H9 (cell line): ENCODE results near the gene SRPK1. TPM values are rescaled to one million over a fixed set of nuclear protein-coding genes. Genes with fewer than 3 reads are reported as not detected.

Experiments
- DNase-seq: peaks from one replicate; pipeline ENCODE4 v3.0.0-alpha.2; 2017
- H2AFZ ChIP-seq: one replicate; pipeline ENCODE4 v1.6.1; 2013; ENCODE audit warnings: mild to moderate bottlenecking, low read length, control low read depth, moderate library complexity
- H2AK5ac ChIP-seq: 2 replicates; pipeline ENCODE4 v1.6.1; 2013; ENCODE audit warnings: low read length, control low read depth, mixed read lengths; ENCODE audit not compliant: insufficient read length
- H2BK120ac ChIP-seq: one replicate; pipeline ENCODE4 v1.6.1; 2013; ENCODE audit warnings: low read depth, mild to moderate bottlenecking, low read length, control low read depth, inconsistent platforms; ENCODE audit not compliant: poor library complexity, severe bottlenecking
- H2BK12ac ChIP-seq: 2 replicates; pipeline ENCODE4 v1.6.1; 2013; ENCODE audit warnings: low read length, control low read depth, mixed read lengths, low read depth; ENCODE audit not compliant: insufficient read length
- H2BK15ac ChIP-seq: 2 replicates; pipeline ENCODE4 v1.6.1; 2013; ENCODE audit warnings: low read depth, low read length, control low read depth
- H2BK20ac ChIP-seq: one replicate; pipeline ENCODE4 v1.6.1; 2013; ENCODE audit warnings: low read depth, mild to moderate bottlenecking, low read length, control low read depth, inconsistent platforms; ENCODE audit not compliant: poor library complexity, severe bottlenecking
- H2BK5ac ChIP-seq: 2 replicates; pipeline ENCODE4 v1.6.1; 2013; ENCODE audit warnings: low read length, control low read depth, mixed read lengths; ENCODE audit not compliant: insufficient read length
- H3K14ac ChIP-seq: 2 replicates; pipeline ENCODE4 v1.6.1; 2013; ENCODE audit warnings: low read length, control low read depth; ENCODE audit not compliant: insufficient read depth
- H3K18ac ChIP-seq: 2 replicates; pipeline ENCODE4 v1.6.1; 2013; ENCODE audit warnings: low read depth, mild to moderate bottlenecking, mixed read lengths, low read length, control low read depth; ENCODE audit not compliant: insufficient read length
- H3K23ac ChIP-seq: 2 replicates; pipeline ENCODE4 v1.6.1; 2013; ENCODE audit warnings: low read length, control low read depth, mixed read lengths, low read depth; ENCODE audit not compliant: insufficient read length
- H3K23me2 ChIP-seq: 2 replicates; pipeline ENCODE4 v1.6.1; 2013; ENCODE audit warnings: low read depth, mild to moderate bottlenecking, mixed read lengths, low read length, control low read depth; ENCODE audit not compliant: insufficient read length, poor library complexity, severe bottlenecking
- H3K27ac ChIP-seq: 2 replicates; pipeline ENCODE4 v1.5.1; 2013; ENCODE audit warnings: low read length, control low read depth, mixed read lengths, low read depth; ENCODE audit not compliant: insufficient read length
- H3K27me3 ChIP-seq: 2 replicates; pipeline ENCODE4 v1.6.1; 2013; ENCODE audit warnings: low read length, control low read depth, inconsistent platforms; ENCODE audit not compliant: insufficient read depth
- H3K4ac ChIP-seq: 2 replicates; pipeline ENCODE4 v1.6.1; 2013; ENCODE audit warnings: low read depth, mild to moderate bottlenecking, control low read depth, inconsistent platforms, low read length, moderate library complexity
- H3K4me1 ChIP-seq: 2 replicates; pipeline ENCODE4 v1.6.1; 2013; ENCODE audit warnings: low read length, control low read depth, inconsistent platforms; ENCODE audit not compliant: insufficient read depth
- H3K4me2 ChIP-seq: 2 replicates; pipeline ENCODE4 v1.6.1; 2013; ENCODE audit warnings: low read length, control low read depth, mixed read lengths; ENCODE audit not compliant: insufficient read length, insufficient read depth
- H3K56ac ChIP-seq: 2 replicates; pipeline ENCODE4 v1.6.1; 2013; ENCODE audit warnings: low read depth, mild to moderate bottlenecking, mixed read lengths, low read length, control low read depth; ENCODE audit not compliant: insufficient read length
- H3K79me1 ChIP-seq: 2 replicates; pipeline ENCODE4 v1.6.1; 2013; ENCODE audit warnings: low read depth, mild to moderate bottlenecking, moderate library complexity, low read length, control low read depth, inconsistent platforms; ENCODE audit not compliant: insufficient read depth, poor library complexity, severe bottlenecking
- H3K79me2 ChIP-seq: 2 replicates; pipeline ENCODE4 v1.6.1; 2013; ENCODE audit warnings: low read length, control low read depth, inconsistent platforms; ENCODE audit not compliant: insufficient read depth
- H3K9ac ChIP-seq: 2 replicates; pipeline ENCODE4 v1.6.1; 2013; ENCODE audit warnings: low read length, control low read depth, mixed read lengths; ENCODE audit not compliant: insufficient read length; ENCODE audit errors: extremely low read depth
- H3K9me3 ChIP-seq: one replicate; pipeline ENCODE4 v1.6.1; 2013; ENCODE audit warnings: low read depth, low read length, inconsistent platforms; ENCODE audit not compliant: control insufficient read depth
- H3T11ph ChIP-seq: one replicate; pipeline ENCODE4 v1.6.1; 2013; ENCODE audit warnings: mild to moderate bottlenecking, low read length, control low read depth, inconsistent platforms
- H4K20me1 ChIP-seq: one replicate; pipeline ENCODE4 v1.6.1; 2013; ENCODE audit not compliant: control insufficient read depth, insufficient read length, insufficient read depth
- H4K5ac ChIP-seq: 2 replicates; pipeline ENCODE4 v1.6.1; 2013; ENCODE audit warnings: low read depth, mild to moderate bottlenecking, mixed read lengths, low read length, control low read depth; ENCODE audit not compliant: insufficient read length
- H4K8ac ChIP-seq: replicated peaks from 2 replicates; pipeline ENCODE4 v1.6.1; 2013; ENCODE audit warnings: low read length, control low read depth, mixed read lengths, low read depth; ENCODE audit not compliant: insufficient read length
- H4K91ac ChIP-seq: 2 replicates; pipeline ENCODE4 v1.6.1; 2013; ENCODE audit warnings: low read depth, mild to moderate bottlenecking, moderate library complexity, mixed read lengths, low read length, control low read depth; ENCODE audit not compliant: insufficient read length
- H3K27ac Mint-ChIP-seq, 3 experiments: 2 replicates in 2 of 3; 3 replicates in 1 of 3; pipeline ENCODE4 v1.8.0; 2020 to 2021; ENCODE audit warnings: mixed read lengths in 3 of 3, mild to moderate bottlenecking in 1 of 3, moderate library complexity in 1 of 3
- H3K27me3 Mint-ChIP-seq: 2 replicates; pipeline ENCODE4 v1.8.0; 2021; ENCODE audit warnings: low read depth, mild to moderate bottlenecking, moderate library complexity, mixed read lengths
- H3K36me3 Mint-ChIP-seq, 3 experiments: 2 replicates in 2 of 3; 3 replicates in 1 of 3; pipeline ENCODE4 v1.8.0; 2020 to 2021; ENCODE audit warnings: low read depth in 3 of 3, mixed read lengths in 3 of 3; ENCODE audit not compliant: insufficient read depth in 1 of 3
- H3K4me1 Mint-ChIP-seq, 2 experiments: 2 replicates each; pipeline ENCODE4 v1.8.0; 2020; ENCODE audit warnings: mixed read lengths in 2 of 2
- H3K4me3 Mint-ChIP-seq, 2 experiments: 2 replicates in 1 of 2; 3 replicates in 1 of 2; pipeline ENCODE4 v1.8.0; 2020 to 2021; ENCODE audit warnings: mild to moderate bottlenecking in 2 of 2, mixed read lengths in 2 of 2, moderate library complexity in 1 of 2
- H3K9me3 Mint-ChIP-seq, 2 experiments: 2 replicates in 1 of 2; 3 replicates in 1 of 2; pipeline ENCODE4 v1.8.0; 2020; ENCODE audit warnings: mild to moderate bottlenecking in 2 of 2, mixed read lengths in 2 of 2, moderate library complexity in 1 of 2
- CTCF ChIP-seq: fragments of 200-600 bp; sonication (generic); conservative IDR thresholded peaks from 3 replicates; pipeline ENCODE4 v1.8.0; 2021; ENCODE audit warnings: antibody characterized with exemption, mild to moderate bottlenecking
- WGBS: extraction: QIAGEN DNeasy Blood & Tissue Kit; methylation state at CpG from one replicate; pipeline ENCODE4 v1.1.7; 2013; ENCODE audit warnings: missing lambda C conversion rate, low lambda C conversion rate, mixed read lengths; ENCODE audit not compliant: insufficient read length; ENCODE audit errors: extremely low coverage; 5-methylcytosine and 5-hydroxymethylcytosine counted together
- total RNA-seq: library from RNA; stranded (reverse); gene quantifications from 2 replicates; pipeline ENCODE4 v1.2.1, GENCODE V29; 2021

Gene SRPK1
- total RNA-seq, 1 experiment from 2014 or later, result 93.2 TPM

GRCh38 chr6:35925961-35926360 is 5.1 kb upstream of the SRPK1 start:
- Histone ChIP-seq H3K23me2 (no peaks in the 10 kb centered on the region), H3K4me2 (no peak overlapping the region), H3K27me3 (0 out of 2 replicates have a peak, but pooled peaks cover 2% of the 10 kb centered on the region), H3K9me3 (no peaks in the 10 kb centered on the region), H4K8ac (no peak overlapping the region), H2BK12ac (no peak overlapping the region), H2BK15ac (no peak overlapping the region), H3K27ac (no peak overlapping the region), H2BK120ac (no peak overlapping the region), H3K23ac (no peak overlapping the region), H3K18ac (no peak overlapping the region), H3T11ph (no peak overlapping the region), H2BK20ac (no peak overlapping the region), H2AFZ (no peak overlapping the region), H3K4me1 (no peaks in the 10 kb centered on the region), H3K9ac (no peak overlapping the region), H4K91ac (no peak overlapping the region), H4K20me1 (no peaks in the 10 kb centered on the region), H3K79me2 (no peaks in the 10 kb centered on the region), H3K4ac (no peak overlapping the region), H3K56ac (no peak overlapping the region), H2AK5ac (no peak overlapping the region), H3K14ac (no peak overlapping the region), H3K79me1 (no peaks in the 10 kb centered on the region), H4K5ac (no peak overlapping the region), H2BK5ac (no peak overlapping the region)
- no peak overlapping the region for H3K27ac Mint-ChIP-seq
- H3K36me3 Mint-ChIP-seq, result no peaks in the 10 kb centered on the region
- H3K27me3 Mint-ChIP-seq, result no peaks in the 10 kb centered on the region; the same call in 1 of the 2 replicates
- no peaks in the 10 kb centered on the region; a peak in 1 of 5 replicates for H3K9me3 Mint-ChIP-seq
- no CpG with 5 or more reads among the region's 3 CpGs for WGBS
- TF ChIP-seq CTCF, result no peak
- peaks cover 19 to 22% of the 10 kb centered on the region in 2 experiments for H3K4me1 Mint-ChIP-seq
- no peak overlapping the region for H3K4me3 Mint-ChIP-seq
- no peak for DNase-seq
